NCI-H2107 treated with DMSO at 0.1 percent for 48 hours (cell line): ENCODE data around the gene EEIG1.

Source experiments
- DNase-seq: peaks from one replicate; lab custom pipeline; 2025; ENCODE audit not compliant: unreplicated experiment; lab: John Stamatoyannopoulos, UW

Gene EEIG1

GRCh38 chr9:127961155-127961490, 19.7 kb downstream of the EEIG1 start:
- no peak for DNase-seq

GRCh38 chr9:127960410-127961154, 20.2 kb downstream of the EEIG1 start:
- DNase-seq = peak; percentile 85

- DNase-seq = no peak
Observed at GRCh38 chr9:127959841-127960409, 20.9 kb downstream of the EEIG1 start.

- DNase-seq = no peak
Observed at GRCh38 chr9:127959398-127959797, 21.4 kb downstream of the EEIG1 start.

GRCh38 chr9:127958728-127959127, 22.1 kb downstream of the EEIG1 start:
- no peak for DNase-seq

GRCh38 chr9:127955294-127956015, 25.3 kb downstream of the EEIG1 start:
- DNase-seq = peak; percentile 95

GRCh38 chr9:127954831-127955293, 25.9 kb downstream of the EEIG1 start:
- DNase-seq = no peak

- peak; percentile 45 for DNase-seq
Observed at GRCh38 chr9:127953768-127954505, 26.9 kb downstream of the EEIG1 start.

GRCh38 chr9:127953154-127953553, 27.6 kb downstream of the EEIG1 start:
- DNase-seq = no peak

- no peak for DNase-seq
Observed at GRCh38 chr9:127950513-127951289, 30.1 kb downstream of the EEIG1 start.

GRCh38 chr9:127949827-127950512, 30.8 kb downstream of the EEIG1 start:
- no peak for DNase-seq

- no peak for DNase-seq
Observed at GRCh38 chr9:127947841-127948710, 32.7 kb downstream of the EEIG1 start.

- DNase-seq = no peak
Observed at GRCh38 chr9:127946728-127947127, 34.1 kb downstream of the EEIG1 start.

- no peak for DNase-seq
Observed at GRCh38 chr9:127945942-127946341, 34.8 kb downstream of the EEIG1 start.

GRCh38 chr9:127945338-127945737, 35.5 kb downstream of the EEIG1 start:
- no peak for DNase-seq

- no peak for DNase-seq
Observed at GRCh38 chr9:127944586-127945218, 36.1 kb downstream of the EEIG1 start.

- DNase-seq = peak; percentile 63
Observed at GRCh38 chr9:127943731-127944144, 37.1 kb downstream of the EEIG1 start.

- no peak for DNase-seq
Observed at GRCh38 chr9:127943011-127943662, 37.7 kb downstream of the EEIG1 start.
